Neural progenitor cell (in vitro differentiated cells): ENCODE measurements around the gene FAM185A. TPM values are rescaled to one million over a fixed set of nuclear protein-coding genes. Genes with fewer than 3 reads are reported as not detected.

Source experiments
- DNase-seq: peaks from one replicate; pipeline ENCODE4 v3.0.0-alpha.2; 2016; ENCODE audit warnings: low spot score
- H2AFZ ChIP-seq: fragments of 200-600 bp; sonication (generic); replicated peaks from 2 replicates; pipeline ENCODE4 v1.6.1; 2016; ENCODE audit warnings: antibody characterized with exemption
- H3F3A ChIP-seq: fragments of 200-600 bp; sonication (generic); 2 replicates; pipeline ENCODE4 v1.6.1; 2016; ENCODE audit warnings: antibody characterized with exemption, low read depth
- H3K27ac ChIP-seq: fragments of 200-600 bp; sonication (generic); 2 replicates; pipeline ENCODE4 v1.5.1; 2016; ENCODE audit warnings: mild to moderate bottlenecking
- H3K27me3 ChIP-seq: fragments of 200-600 bp; sonication (generic); 2 replicates; pipeline ENCODE4 v1.6.1; 2016; ENCODE audit warnings: mild to moderate bottlenecking, moderate library complexity
- H3K36me3 ChIP-seq: fragments of 200-600 bp; sonication (generic); 2 replicates; pipeline ENCODE4 v1.5.1; 2016
- H3K4me1 ChIP-seq: fragments of 200-600 bp; sonication (generic); 2 replicates; pipeline ENCODE4 v1.6.1; 2016; ENCODE audit warnings: mixed run types
- H3K4me2 ChIP-seq: fragments of 200-600 bp; sonication (generic); 2 replicates; pipeline ENCODE4 v1.6.1; 2016
- H3K4me3 ChIP-seq: fragments of 200-600 bp; sonication (generic); 2 replicates; pipeline ENCODE4 v1.5.1; 2016
- H3K79me2 ChIP-seq: fragments of 200-600 bp; sonication (generic); 2 replicates; pipeline ENCODE4 v1.6.1; 2016; ENCODE audit warnings: low read depth
- H3K9ac ChIP-seq: fragments of 200-600 bp; sonication (generic); 2 replicates; pipeline ENCODE4 v1.6.1; 2016
- H3K9me3 ChIP-seq: fragments of 200-600 bp; sonication (generic); 2 replicates; pipeline ENCODE4 v1.5.1; 2016; ENCODE audit warnings: low read depth
- H4K20me1 ChIP-seq: fragments of 200-600 bp; sonication (generic); 2 replicates; pipeline ENCODE4 v1.6.1; 2016; ENCODE audit warnings: low read depth
- H3K27ac Mint-ChIP-seq: 3 replicates; pipeline ENCODE4 v1.8.0; 2021; ENCODE audit warnings: mixed read lengths
- H3K27me3 Mint-ChIP-seq: 2 replicates; pipeline ENCODE4 v1.8.0; 2022; ENCODE audit warnings: low read depth, mild to moderate bottlenecking, inconsistent platforms, moderate library complexity, mixed read lengths; ENCODE audit not compliant: insufficient read depth
- H3K36me3 Mint-ChIP-seq: 3 replicates; pipeline ENCODE4 v1.8.0; 2021; ENCODE audit warnings: mixed read lengths
- H3K4me1 Mint-ChIP-seq: 3 replicates; pipeline ENCODE4 v1.8.0; 2021; ENCODE audit warnings: mixed read lengths
- H3K4me3 Mint-ChIP-seq: 3 replicates; pipeline ENCODE4 v1.8.0; 2021; ENCODE audit warnings: mild to moderate bottlenecking, moderate library complexity, mixed read lengths
- H3K9me3 Mint-ChIP-seq: 3 replicates; pipeline ENCODE4 v1.8.0; 2020; ENCODE audit warnings: mixed read lengths
- CTCF ChIP-seq: fragments of 200-600 bp; sonication (generic); IDR thresholded peaks from 2 replicates; pipeline ENCODE4 v1.5.1; 2017; ENCODE audit warnings: antibody characterized with exemption, mild to moderate bottlenecking
- EZH2 ChIP-seq: fragments of 200-600 bp; sonication (generic); IDR thresholded peaks from 2 replicates; pipeline ENCODE4 v1.6.1; 2017; ENCODE audit warnings: antibody characterized with exemption, mild to moderate bottlenecking, moderate library complexity
- EZH2phosphoT487 ChIP-seq: fragments of 200-600 bp; sonication (generic); IDR thresholded peaks from 2 replicates; pipeline ENCODE4 v1.6.1; 2017; ENCODE audit warnings: antibody characterized with exemption
- total RNA-seq: library from RNA; depleted of rRNA; stranded (reverse); fragments of >200 nt; gene quantifications from 2 replicates; pipeline ENCODE4 v1.2.3, GENCODE V29; 2015; ENCODE audit warnings: low replicate concordance

Gene FAM185A
- total RNA-seq, 1 donor from 2014 or later: 19.9 TPM

GRCh38 chr7:102840404-102840803 is 91.6 kb downstream of the FAM185A start:
- Mint-ChIP-seq H3K9me3 (no peaks in the 10 kb centered on the region), H3K4me3 (no peak overlapping the region), H3K27ac (no peak overlapping the region), H3K4me1 (no peaks in the 10 kb centered on the region), H3K36me3 (peaks cover 9% of the 10 kb centered on the region), H3K27me3 (peaks cover 4% of the 10 kb centered on the region)
- TF ChIP-seq EZH2 (no peak), EZH2phosphoT487 (no peak), CTCF (no peak)
- Histone ChIP-seq H3K4me1 (no peaks in the 10 kb centered on the region), H2AFZ (no peak overlapping the region), H3K9me3 (no peaks in the 10 kb centered on the region), H3K79me2 (no peaks in the 10 kb centered on the region), H4K20me1 (no peaks in the 10 kb centered on the region), H3K36me3 (no peaks in the 10 kb centered on the region), H3K27ac (no peak overlapping the region), H3K9ac (no peak overlapping the region), H3F3A (no peaks in the 10 kb centered on the region), H3K4me3 (no peak overlapping the region), H3K27me3 (no peaks in the 10 kb centered on the region), H3K4me2 (no peak overlapping the region)
- no peak for DNase-seq

DNA sequence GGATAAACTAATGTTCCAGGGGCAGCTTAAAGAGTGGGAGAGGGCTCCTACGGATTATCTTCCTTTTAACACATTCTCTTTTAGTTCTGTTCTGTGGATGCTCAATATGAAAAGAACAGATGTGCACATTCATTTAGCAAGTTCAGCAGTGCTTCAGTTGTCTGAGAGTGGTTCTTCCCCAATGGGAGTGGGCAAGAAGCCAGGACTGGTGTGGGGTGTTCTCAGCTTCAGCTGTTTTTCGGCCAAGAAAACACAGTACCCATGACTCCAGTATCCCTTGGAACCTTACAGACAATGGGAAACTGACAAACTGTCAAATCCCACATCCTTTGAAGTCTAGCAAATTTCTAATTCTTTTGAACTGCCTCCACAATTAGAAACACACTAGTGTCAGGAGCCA is 92.5 kb downstream of the FAM185A start:
- Mint-ChIP-seq H3K4me1 (no peaks in the 10 kb centered on the region), H3K36me3 (peaks cover 9% of the 10 kb centered on the region), H3K27ac (no peak overlapping the region), H3K27me3 (peaks cover 4% of the 10 kb centered on the region), H3K4me3 (no peak overlapping the region), H3K9me3 (no peaks in the 10 kb centered on the region)
- H2AFZ ChIP-seq: no peak overlapping the region
- DNase-seq: no peak
- no peak overlapping the region for H3K9ac ChIP-seq
- H3F3A ChIP-seq: no peaks in the 10 kb centered on the region
- H3K27me3 ChIP-seq: no peaks in the 10 kb centered on the region
- no peaks in the 10 kb centered on the region for H3K36me3 ChIP-seq
- TF ChIP-seq EZH2: no peak
- TF ChIP-seq EZH2phosphoT487: no peak
- TF ChIP-seq CTCF: no peak
- no peaks in the 10 kb centered on the region for H3K79me2 ChIP-seq
- H3K27ac ChIP-seq: no peak overlapping the region
- no peak overlapping the region for H3K4me3 ChIP-seq
- H3K9me3 ChIP-seq: no peaks in the 10 kb centered on the region
- no peaks in the 10 kb centered on the region for H3K4me1 ChIP-seq
- no peak overlapping the region for H3K4me2 ChIP-seq
- H4K20me1 ChIP-seq: no peaks in the 10 kb centered on the region

- H3K4me1 ChIP-seq: no peaks in the 10 kb centered on the region
- Mint-ChIP-seq H3K27ac (no peak overlapping the region), H3K4me3 (no peak overlapping the region), H3K27me3 (peaks cover 4% of the 10 kb centered on the region), H3K36me3 (peaks cover 9% of the 10 kb centered on the region), H3K4me1 (no peaks in the 10 kb centered on the region), H3K9me3 (no peaks in the 10 kb centered on the region)
- H3K36me3 ChIP-seq: no peaks in the 10 kb centered on the region
- no peaks in the 10 kb centered on the region for H4K20me1 ChIP-seq
- DNase-seq: no peak
- no peaks in the 10 kb centered on the region for H3K79me2 ChIP-seq
- H3K27ac ChIP-seq: no peak overlapping the region
- H2AFZ ChIP-seq: no peak overlapping the region
- no peak overlapping the region for H3K4me3 ChIP-seq
- TF ChIP-seq CTCF: no peak
- no peak for TF ChIP-seq EZH2phosphoT487
- TF ChIP-seq EZH2: no peak
- no peaks in the 10 kb centered on the region for H3F3A ChIP-seq
- no peaks in the 10 kb centered on the region for H3K27me3 ChIP-seq
- no peaks in the 10 kb centered on the region for H3K9me3 ChIP-seq
- H3K4me2 ChIP-seq: no peak overlapping the region
- H3K9ac ChIP-seq: no peak overlapping the region
Measured at GRCh38 chr7:102842284-102842683, 93.5 kb downstream of the FAM185A start.
